Measurements from ENCODE around the gene CBY2.

- TF ChIP-seq CTCF (IDR thresholded peaks at IDR 0.05 in 2 of 3, conservative IDR thresholded peaks at IDR 0.05 in 1 of 3; ENCODE audit: control insufficient read depth in 2 of 3, extremely low read depth in 1 of 3, insufficient read depth in 1 of 3, low read depth in 3 of 3, low read length in 3 of 3) (no peak), HDAC6 (IDR thresholded peaks at IDR 0.05; ENCODE audit: unreplicated experiment) (no peak), CHD4 (IDR thresholded peaks at IDR 0.05) (no peak), NFIC (IDR thresholded peaks at IDR 0.05; ENCODE audit: low read depth, low read length) (no peak), SPI1 (IDR thresholded peaks at IDR 0.05; ENCODE audit: borderline replicate concordance, insufficient read depth, low read depth, low read length) (no peak), TAF1 (IDR thresholded peaks at IDR 0.05; ENCODE audit: borderline replicate concordance, low read depth, low read length) (no peak), EZH2 (IDR thresholded peaks at IDR 0.05; ENCODE audit: borderline replicate concordance, control insufficient read depth, low read depth, low read length) (no peak), YY1 (IDR thresholded peaks at IDR 0.05; ENCODE audit: low read depth, low read length) (no peak), LARP7 (IDR thresholded peaks at IDR 0.05) (no peak), CREB1 (IDR thresholded peaks at IDR 0.05; ENCODE audit: low read depth) (no peak), POLR2A (IDR thresholded peaks at IDR 0.05; ENCODE audit: low read depth, low read length) (no peak), RCOR1 (conservative IDR thresholded peaks at IDR 0.05; ENCODE audit: low read depth, low read length) (no peak)
These were observed 19.6 kb upstream of the CBY2 start for GRCh38 chr13:45682494-45683008.

Data from GM12878 (cell line).